ENCODE measurements around the gene IQSEC1. TPM values are rescaled to one million over a fixed set of nuclear protein-coding genes. Genes with fewer than 3 reads are reported as not detected.

IQSEC1 gene
- total RNA-seq, 1 donor from 2014 or later, result 29.5 TPM

- H3K9me3 ChIP-seq (ENCODE audit: insufficient read depth, low read depth, low read length), result no peaks in the 10 kb centered on the region
- FAIRE-seq (no peak), DNase-seq (ENCODE audit: low read depth) (no peak)
- H3K27ac ChIP-seq (ENCODE audit: low read depth, low read length), result no peak overlapping the region
- no peaks in the 10 kb centered on the region for H3K27me3 ChIP-seq (ENCODE audit: insufficient read depth, low read length)
- H3K4me2 ChIP-seq (ENCODE audit: low read length), result no peak overlapping the region
- Mint-ChIP-seq H3K4me3 (ENCODE audit: unreplicated experiment) (no peak overlapping the region), H3K36me3 (ENCODE audit: low read depth, unreplicated experiment) (peaks cover 18% of the 10 kb centered on the region), H3K4me1 (ENCODE audit: low read depth, unreplicated experiment) (no peaks in the 10 kb centered on the region), H3K27me3 (ENCODE audit: low read depth, unreplicated experiment) (no peaks in the 10 kb centered on the region), H3K27ac (ENCODE audit: unreplicated experiment) (no peak overlapping the region), H3K9me3 (ENCODE audit: unreplicated experiment) (no peaks in the 10 kb centered on the region)
- TF ChIP-seq CTCF (IDR thresholded peaks at IDR 0.05; ENCODE audit: insufficient read depth, low read depth, low read length), result no peak
- TF ChIP-seq EZH2 (IDR thresholded peaks at IDR 0.05; ENCODE audit: insufficient read depth, low read length), result no peak
- no peaks in the 10 kb centered on the region for H4K20me1 ChIP-seq (ENCODE audit: insufficient read depth, low read length)
- H3K4me3 ChIP-seq (ENCODE audit: insufficient read depth, low read depth, low read length), result no peak overlapping the region
- H3K36me3 ChIP-seq (ENCODE audit: insufficient read depth, low read length), result peaks cover 6% of the 10 kb centered on the region
- no peaks in the 10 kb centered on the region for H3K79me2 ChIP-seq (ENCODE audit: insufficient read depth, low read length)
- H2AFZ ChIP-seq (ENCODE audit: low read depth, low read length), result no peak overlapping the region
- H3K9ac ChIP-seq (ENCODE audit: low read length), result no peak overlapping the region
- no peaks in the 10 kb centered on the region for H3K4me1 ChIP-seq (ENCODE audit: insufficient read depth, low read length)
Observed at GRCh38 chr3:12903000-12903800, 170.0 kb downstream of the IQSEC1 start.

GRCh38 chr3:12902181-12902999, 170.8 kb downstream of the IQSEC1 start:
- no peak overlapping the region for H3K9ac ChIP-seq (ENCODE audit: low read length)
- peaks cover 6% of the 10 kb centered on the region for H3K36me3 ChIP-seq (ENCODE audit: insufficient read depth, low read length)
- Mint-ChIP-seq H3K27ac (ENCODE audit: unreplicated experiment) (no peak overlapping the region), H3K27me3 (ENCODE audit: low read depth, unreplicated experiment) (no peaks in the 10 kb centered on the region), H3K4me1 (ENCODE audit: low read depth, unreplicated experiment) (no peaks in the 10 kb centered on the region), H3K36me3 (ENCODE audit: low read depth, unreplicated experiment) (peaks cover 16% of the 10 kb centered on the region), H3K9me3 (ENCODE audit: unreplicated experiment) (no peaks in the 10 kb centered on the region), H3K4me3 (ENCODE audit: unreplicated experiment) (no peak overlapping the region)
- H3K27me3 ChIP-seq (ENCODE audit: insufficient read depth, low read length), result no peaks in the 10 kb centered on the region
- no peak overlapping the region for H3K4me2 ChIP-seq (ENCODE audit: low read length)
- no peaks in the 10 kb centered on the region for H3K4me1 ChIP-seq (ENCODE audit: insufficient read depth, low read length)
- no peak overlapping the region for H3K4me3 ChIP-seq (ENCODE audit: insufficient read depth, low read depth, low read length)
- no peak overlapping the region for H3K27ac ChIP-seq (ENCODE audit: low read depth, low read length)
- H4K20me1 ChIP-seq (ENCODE audit: insufficient read depth, low read length), result no peaks in the 10 kb centered on the region
- no peak for FAIRE-seq
- DNase-seq (ENCODE audit: low read depth), result no peak
- no peaks in the 10 kb centered on the region for H3K79me2 ChIP-seq (ENCODE audit: insufficient read depth, low read length)
- H3K9me3 ChIP-seq (ENCODE audit: insufficient read depth, low read depth, low read length), result no peaks in the 10 kb centered on the region
- H2AFZ ChIP-seq (ENCODE audit: low read depth, low read length), result no peak overlapping the region
- no peak for TF ChIP-seq EZH2 (IDR thresholded peaks at IDR 0.05; ENCODE audit: insufficient read depth, low read length)
- TF ChIP-seq CTCF (IDR thresholded peaks at IDR 0.05; ENCODE audit: insufficient read depth, low read depth, low read length), result no peak
